A549 (cell line): Measurements from ENCODE around the gene CCDC152. TPM values are rescaled to one million over a fixed set of nuclear protein-coding genes. Genes with fewer than 3 reads are reported as not detected.
"Not testable (repeated sequence)": the region's sequence is repeated elsewhere in the genome, so short reads cannot be mapped to it uniquely, and the experiment has no call there.

Source experiments
- ATAC-seq, 2 experiments: fragments of 200-7000 bp in 1 of 2; fragments of >200 bp in 1 of 2; cut with Nextera tagmentation in 1 of 2; cut with Tn5 transposase in 1 of 2; 3 replicates each; pipeline versions ENCODE4 v1.8.0 to v1.9.1; 2018 to 2020; ENCODE audit warnings: mild to moderate bottlenecking in 1 of 2, moderate library complexity in 1 of 2
- CTCF ChIA-PET: fragments of 300-600 bp; sonication (Branson Sonifier 250); formaldehyde crosslinking; extraction: SDS; loops from one replicate; lab custom pipeline; 2021; ENCODE audit warnings: antibody characterized with exemption, inconsistent platforms; lab: Yijun Ruan, JAX
- POLR2A ChIA-PET: fragments of 350-600 bp; formaldehyde crosslinking; extraction: SDS; loops from one replicate; lab custom pipeline; 2021; ENCODE audit warnings: antibody characterized with exemption, inconsistent platforms; lab: Yijun Ruan, JAX
- DNase-seq, 2 experiments: peaks; one replicate each; pipeline versions ENCODE4 v3.0.0 to v3.0.0-alpha.2; 2011 to 2016; ENCODE audit warnings: low read depth in 1 of 2, low spot score in 1 of 2
- FAIRE-seq: peaks from 2 replicates; lab custom pipeline; 2011; peaks lifted over from hg19 to GRCh38; lab: Jason Lieb, UNC
- H3K27ac ChIP-seq, 2 experiments: fragments of >200 bp; sonication (Bioruptor Twin); formaldehyde crosslinking; 3 replicates each; pipeline ENCODE4 v1.5.1; 2016 to 2017
- H3K4me1 ChIP-seq: fragments of >200 bp; sonication (Bioruptor Twin); formaldehyde crosslinking; 3 replicates; pipeline ENCODE4 v1.6.1; 2016
- H3K4me2 ChIP-seq: fragments of >200 bp; sonication (Bioruptor Twin); formaldehyde crosslinking; 3 replicates; pipeline ENCODE4 v1.6.1; 2016
- H3K4me3 ChIP-seq: fragments of >200 bp; sonication (Bioruptor Twin); formaldehyde crosslinking; 3 replicates; pipeline ENCODE4 v1.5.1; 2016
- H3K9me3 ChIP-seq: fragments of >200 bp; sonication (Bioruptor Twin); formaldehyde crosslinking; 3 replicates; pipeline ENCODE4 v1.6.1; 2016
- BCL3 ChIP-seq: fragments of >200 bp; sonication (Bioruptor Twin); formaldehyde crosslinking; IDR thresholded peaks from 3 replicates; pipeline ENCODE4 v1.6.1; 2016
- CBX8 ChIP-seq: fragments of 200-600 bp; sonication (generic); IDR thresholded peaks from 2 replicates; pipeline ENCODE4 v1.6.1; 2016
- CHD4 ChIP-seq: fragments of 200-600 bp; sonication (generic); IDR thresholded peaks from 2 replicates; pipeline ENCODE4 v1.6.1; 2016; ENCODE audit warnings: antibody characterized with exemption, mild to moderate bottlenecking, borderline replicate concordance
- CTCF ChIP-seq: fragments of >200 bp; sonication (Bioruptor Twin); formaldehyde crosslinking; IDR thresholded peaks from 3 replicates; pipeline ENCODE4 v1.5.1; 2016
- EHMT2 ChIP-seq: fragments of 200-600 bp; sonication (generic); IDR thresholded peaks from 2 replicates; pipeline ENCODE4 v1.6.1; 2016; ENCODE audit warnings: antibody characterized with exemption, low read depth, mild to moderate bottlenecking, moderate library complexity
- ELK1 ChIP-seq: fragments of 150-350 bp; IDR thresholded peaks from 2 replicates; pipeline ENCODE4 v1.6.1; 2014; ENCODE audit warnings: low read depth, mild to moderate bottlenecking, low read length
- FOSB ChIP-seq: fragments of 250-450 bp; sonication (Bioruptor Pico); IDR thresholded peaks from 2 replicates; pipeline ENCODE4 v1.5.0; 2020; ENCODE audit warnings: mild to moderate bottlenecking, moderate library complexity
- FOSL2 ChIP-seq, 2 experiments: fragments of 450-650 bp in 1 of 2; fragments of >200 bp in 1 of 2; sonication (Bioruptor Twin) in 1 of 2; formaldehyde crosslinking; IDR thresholded peaks; 2 replicates each; pipeline versions ENCODE4 v1.5.0 to v1.6.1; 2016 to 2020; ENCODE audit warnings: mild to moderate bottlenecking in 1 of 2, moderate library complexity in 1 of 2
- HDAC2 ChIP-seq: fragments of 200-600 bp; sonication (generic); IDR thresholded peaks from 2 replicates; pipeline ENCODE4 v1.6.1; 2016
- HES2 ChIP-seq: fragments of >200 bp; sonication (Bioruptor Twin); formaldehyde crosslinking; IDR thresholded peaks from 2 replicates; pipeline ENCODE4 v1.6.1; 2016
- HOXB13 ChIP-seq: fragments of 250-450 bp; sonication (Bioruptor Pico); IDR thresholded peaks from 2 replicates; pipeline ENCODE4 v1.5.0; 2020; ENCODE audit warnings: low read depth, mild to moderate bottlenecking, moderate library complexity
- JUN ChIP-seq, 2 experiments: fragments of >200 bp; sonication (Bioruptor Twin); formaldehyde crosslinking; IDR thresholded peaks; 2 replicates in 1 of 2; 3 replicates in 1 of 2; pipeline ENCODE4 v1.6.1; 2016 to 2017
- JUNB ChIP-seq: fragments of >200 bp; sonication (Bioruptor Twin); formaldehyde crosslinking; IDR thresholded peaks from 2 replicates; pipeline ENCODE4 v1.6.1; 2016
- KDM1A ChIP-seq: fragments of 200-600 bp; sonication (generic); IDR thresholded peaks from 2 replicates; pipeline ENCODE4 v1.6.1; 2016; ENCODE audit warnings: low read depth, mild to moderate bottlenecking
- KDM5A ChIP-seq: fragments of 200-600 bp; sonication (generic); IDR thresholded peaks from 2 replicates; pipeline ENCODE4 v1.6.1; 2016; ENCODE audit warnings: antibody characterized with exemption, mild to moderate bottlenecking
- PBX3 ChIP-seq: IDR thresholded peaks from 2 replicates; pipeline ENCODE4 v1.6.1; 2012
- PHF8 ChIP-seq: fragments of 200-600 bp; sonication (generic); IDR thresholded peaks from 2 replicates; pipeline ENCODE4 v1.6.1; 2016; ENCODE audit warnings: low read depth, mild to moderate bottlenecking, antibody characterized with exemption, moderate library complexity, borderline replicate concordance
- POLR2A ChIP-seq: IDR thresholded peaks from 2 replicates; pipeline ENCODE4 v1.6.1; 2012; ENCODE audit warnings: mild to moderate bottlenecking, low read length
- RCOR1 ChIP-seq: fragments of 150-350 bp; IDR thresholded peaks from 2 replicates; pipeline ENCODE4 v1.6.1; 2014; ENCODE audit warnings: antibody characterized with exemption, low read length, low read depth
- REST ChIP-seq: fragments of 200-600 bp; sonication (generic); IDR thresholded peaks from 2 replicates; pipeline ENCODE4 v1.6.1; 2016; ENCODE audit warnings: antibody characterized with exemption, mild to moderate bottlenecking, moderate library complexity
- SREBF2 ChIP-seq: fragments of 450-650 bp; IDR thresholded peaks from 2 replicates; pipeline ENCODE4 v1.6.1; 2014; ENCODE audit warnings: mild to moderate bottlenecking, moderate library complexity
- TFCP2L1 ChIP-seq: fragments of 250-450 bp; sonication (Bioruptor Pico); IDR thresholded peaks from 2 replicates; pipeline ENCODE4 v1.5.0; 2021; ENCODE audit warnings: mild to moderate bottlenecking
- TP53 ChIP-seq: fragments of 250-450 bp; sonication (Bioruptor Pico); IDR thresholded peaks from 2 replicates; pipeline ENCODE4 v1.5.0; 2021; ENCODE audit warnings: mild to moderate bottlenecking, moderate library complexity
- USF2 ChIP-seq: fragments of 450-650 bp; IDR thresholded peaks from 2 replicates; pipeline ENCODE4 v1.6.1; 2014; ENCODE audit warnings: antibody characterized with exemption
- ZC3H11A ChIP-seq: fragments of 450-650 bp; IDR thresholded peaks from 2 replicates; pipeline ENCODE4 v1.6.1; 2014; ENCODE audit warnings: antibody characterized with exemption, mild to moderate bottlenecking
- WGBS: methylation state at CpG from one replicate; pipeline ENCODE4 v1.1.6; 2017; ENCODE audit errors: missing lambda C conversion rate; 5-methylcytosine and 5-hydroxymethylcytosine counted together
- polyA plus RNA-seq, 4 experiments: library from polyadenylated mRNA; depleted of rRNA in 3 of 4; stranded (reverse); fragments of >200 nt; fragmentation: RNase III in 1 of 4; extraction: RNeasy Plus Mini Kit Qiagen cat#74134 plus additional on column Dnase treatment in 1 of 4; gene quantifications; 2 replicates in 3 of 4; 3 replicates in 1 of 4; pipeline ENCODE4 v1.2.3, GENCODE V29; 2011 to 2017

Gene CCDC152
- polyA plus RNA-seq, 2 of the 4 experiments (the other 2 are of a cell fraction) = not detected

- Histone ChIP-seq H3K27ac (no peak overlapping the region), H3K4me2 (no peak overlapping the region), H3K9me3 (no peaks in the 10 kb centered on the region), H3K4me1 (no peaks in the 10 kb centered on the region), H3K4me3 (no peak overlapping the region)
- 34% methylated on average over 6 of the region's 6 CpGs for WGBS
- no peak for ATAC-seq
- ChIA-PET CTCF (no interaction called here), POLR2A (no interaction called here)
- no peak for FAIRE-seq
- DNase-seq = no peak
- TF ChIP-seq TP53 (CRISPR knock-in tag) (no peak), ELK1 (no peak), KDM1A (no peak), CBX8 (no peak), JUN (IDR thresholded peaks at IDR 0.05) (no peak), HOXB13 (no peak), FOSB (no peak), REST (no peak), RCOR1 (no peak), POLR2A (no peak), EHMT2 (no peak), HES2 (no peak), CTCF (no peak), HDAC2 (no peak)
Measured at GRCh38 chr5:42720251-42720650, 36.4 kb upstream of the CCDC152 start.

GRCh38 chr5:42721484-42721883 is 35.1 kb upstream of the CCDC152 start:
- H3K4me3 ChIP-seq = no peak overlapping the region
- no peaks in the 10 kb centered on the region for H3K4me1 ChIP-seq
- CTCF ChIA-PET = no interaction called here
- H3K27ac ChIP-seq = no peak overlapping the region
- no peaks in the 10 kb centered on the region for H3K9me3 ChIP-seq
- ATAC-seq = no peak
- POLR2A ChIA-PET = no interaction called here
- no peak for FAIRE-seq
- TF ChIP-seq BCL3 = no peak
- no peak for TF ChIP-seq TFCP2L1 (CRISPR knock-in tag)
- TF ChIP-seq SREBF2 = no peak
- TF ChIP-seq CHD4 = no peak
- no peak for TF ChIP-seq JUNB
- no peak for TF ChIP-seq POLR2A
- no peak for TF ChIP-seq PHF8
- no peak for TF ChIP-seq ZC3H11A
- TF ChIP-seq PBX3 = no peak
- no peak for TF ChIP-seq FOSB
- no peak for TF ChIP-seq FOSL2 (IDR thresholded peaks at IDR 0.05)
- no peak for TF ChIP-seq FOSL2 (CRISPR knock-in tag; IDR thresholded peaks at IDR 0.05)
- TF ChIP-seq KDM5A = no peak
- no peak for TF ChIP-seq RCOR1
- no peak for TF ChIP-seq USF2
- no peak overlapping the region for H3K4me2 ChIP-seq
- DNase-seq = no peak

- WGBS = 80% methylated on average over 14 of the region's 24 CpGs
Measured at GRCh38 chr5:42734531-42735058, 22.0 kb upstream of the CCDC152 start.

More at GRCh38 chr5:42734531-42735058, 22.0 kb upstream of the CCDC152 start:
- H3K27ac ChIP-seq, POLR2A ChIA-PET, DNase-seq, ATAC-seq, H3K4me3 ChIP-seq, H3K4me1 ChIP-seq, H3K4me2 ChIP-seq, H3K9me3 ChIP-seq, FAIRE-seq: not testable (repeated sequence)
- CTCF ChIA-PET = interaction anchor here (0.6 kb wide), 1 partner anchor 595 kb away, joined by 3 read pairs; no protein-coding TSS in a partner anchor
